ENCODE results near the gene RAB29. TPM values are rescaled to one million over a fixed set of nuclear protein-coding genes. Genes with fewer than 3 reads are reported as not detected.
A peak's percentile ranks its signal among the peaks of the same experiment; 100 is the strongest.

Gene RAB29
- total and polyA plus RNA-seq, 9 of the 15 experiments (the other 6 are each of a cell fraction or from before 2014, with no cell fraction given), result 6.3 to 17.6 (median 8.0) TPM

DNA sequence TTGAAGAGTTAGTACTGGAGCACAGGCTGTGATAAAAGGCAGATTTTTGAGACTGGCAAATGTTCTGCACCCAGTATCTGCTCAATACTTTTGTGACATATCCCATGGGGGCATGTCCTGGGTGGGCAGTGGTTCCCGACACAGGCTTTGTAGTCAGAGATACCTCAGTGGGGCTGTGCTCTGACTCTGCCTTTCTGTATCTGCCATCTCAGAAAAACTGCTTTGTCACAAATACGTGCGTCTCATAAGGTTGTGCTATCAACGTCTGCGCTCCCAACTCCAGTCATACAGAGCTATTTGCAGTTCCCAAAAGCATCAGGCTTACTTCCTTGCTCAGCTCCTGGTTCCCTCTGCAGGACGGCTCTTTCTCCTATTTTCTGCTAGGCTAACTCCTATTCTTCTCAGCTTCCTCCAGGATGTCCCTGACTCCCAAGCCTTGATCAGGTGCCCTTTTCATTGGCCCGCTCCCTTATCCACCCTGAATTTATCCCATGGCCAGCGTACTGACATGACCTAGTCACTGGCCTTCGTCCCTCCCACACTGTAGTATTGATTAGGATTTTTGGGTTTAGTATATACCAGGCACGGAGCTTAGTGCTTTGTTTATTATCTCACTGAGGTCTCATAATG, 12.1 kb upstream of the RAB29 start (continued):
- TF ChIP-seq TEAD4 (IDR thresholded peaks at IDR 0.05; ENCODE audit: low read length) (0 out of 2 replicates have a peak, but pooled peaks have one; percentile 13), TEAD4 (CRISPR knock-in tag; IDR thresholded peaks at IDR 0.05; ENCODE audit: borderline replicate concordance) (no peak), ZNF324 (CRISPR knock-in tag; IDR thresholded peaks at IDR 0.05) (no peak), SMC3 (conservative IDR thresholded peaks at IDR 0.05; ENCODE audit: insufficient read depth, low read depth, low read length) (no peak), ZFP1 (CRISPR knock-in tag; IDR thresholded peaks at IDR 0.05) (no peak), ZNF511 (CRISPR knock-in tag; IDR thresholded peaks at IDR 0.05) (no peak), SNRNP70 (optimal IDR thresholded peaks at IDR 0.05; ENCODE audit: low read depth, low read length) (no peak), EHMT2 (IDR thresholded peaks at IDR 0.05) (0 out of 2 replicates have a peak, but pooled peaks have one; percentile 18), RB1 (IDR thresholded peaks at IDR 0.05; ENCODE audit: low read depth) (peak; percentile 35; the same call in 1 of the 2 replicates), MLX (CRISPR knock-in tag; conservative IDR thresholded peaks at IDR 0.05) (no peak)
- TF ChIP-seq, protein P1, sequence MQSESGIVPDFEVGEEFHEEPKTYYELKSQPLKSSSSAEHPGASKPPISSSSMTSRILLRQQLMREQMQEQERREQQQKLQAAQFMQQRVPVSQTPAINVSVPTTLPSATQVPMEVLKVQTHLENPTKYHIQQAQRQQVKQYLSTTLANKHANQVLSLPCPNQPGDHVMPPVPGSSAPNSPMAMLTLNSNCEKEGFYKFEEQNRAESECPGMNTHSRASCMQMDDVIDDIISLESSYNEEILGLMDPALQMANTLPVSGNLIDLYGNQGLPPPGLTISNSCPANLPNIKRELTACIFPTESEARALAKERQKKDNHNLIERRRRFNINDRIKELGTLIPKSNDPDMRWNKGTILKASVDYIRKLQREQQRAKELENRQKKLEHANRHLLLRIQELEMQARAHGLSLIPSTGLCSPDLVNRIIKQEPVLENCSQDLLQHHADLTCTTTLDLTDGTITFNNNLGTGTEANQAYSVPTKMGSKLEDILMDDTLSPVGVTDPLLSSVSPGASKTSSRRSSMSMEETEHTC (IDR thresholded peaks at IDR 0.05), result no peak
- TF ChIP-seq, protein P2, sequence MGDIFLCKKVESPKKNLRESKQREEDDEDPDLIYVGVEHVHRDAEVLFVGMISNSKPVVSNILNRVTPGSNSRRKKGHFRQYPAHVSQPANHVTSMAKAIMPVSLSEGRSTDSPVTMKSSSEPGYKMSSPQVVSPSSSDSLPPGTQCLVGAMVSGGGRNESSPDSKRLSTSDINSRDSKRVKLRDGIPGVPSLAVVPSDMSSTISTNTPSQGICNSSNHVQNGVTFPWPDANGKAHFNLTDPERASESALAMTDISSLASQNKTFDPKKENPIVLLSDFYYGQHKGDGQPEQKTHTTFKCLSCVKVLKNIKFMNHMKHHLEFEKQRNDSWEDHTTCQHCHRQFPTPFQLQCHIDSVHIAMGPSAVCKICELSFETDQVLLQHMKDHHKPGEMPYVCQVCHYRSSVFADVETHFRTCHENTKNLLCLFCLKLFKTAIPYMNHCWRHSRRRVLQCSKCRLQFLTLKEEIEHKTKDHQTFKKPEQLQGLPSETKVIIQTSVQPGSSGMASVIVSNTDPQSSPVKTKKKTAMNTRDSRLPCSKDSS (IDR thresholded peaks at IDR 0.05; ENCODE audit: low read depth, partially characterized antibody), result no peak

All from K562 (cell line).